SK-N-SH treated with all-trans-retinoic acid at 6 μM for 48 hours (cell line): ENCODE measurements around the gene SLC30A3.

Source experiments
- ATAC-seq: fragments of 200-7000 bp; cut with Tn5 transposase; 3 replicates; pipeline ENCODE4 v1.9.1; 2020; ENCODE audit warnings: mild to moderate bottlenecking, moderate library complexity
- ARNTL ChIP-seq: fragments of 450-650 bp; formaldehyde crosslinking; IDR thresholded peaks from 2 replicates; pipeline ENCODE4 v1.5.0; 2020; ENCODE audit warnings: low read depth, mild to moderate bottlenecking, moderate library complexity, borderline replicate concordance
- BACH2 ChIP-seq: fragments of 250-450 bp; sonication (Bioruptor Pico); IDR thresholded peaks from 2 replicates; pipeline ENCODE4 v1.9.0; 2021; ENCODE audit warnings: mild to moderate bottlenecking, borderline replicate concordance
- CSDC2 ChIP-seq: fragments of 250-450 bp; sonication (Bioruptor Pico); IDR thresholded peaks from 2 replicates; pipeline ENCODE4 v1.5.0; 2020; ENCODE audit warnings: mild to moderate bottlenecking, moderate library complexity
- ESRRG ChIP-seq: fragments of 250-450 bp; sonication (Bioruptor Pico); IDR thresholded peaks from 2 replicates; pipeline ENCODE4 v1.6.1; 2021; ENCODE audit warnings: mild to moderate bottlenecking
- ISL1 ChIP-seq: fragments of 250-450 bp; sonication (Bioruptor Pico); IDR thresholded peaks from 2 replicates; pipeline ENCODE4 v2.1.2; 2022; ENCODE audit warnings: mild to moderate bottlenecking, moderate library complexity
- OSR1 ChIP-seq: fragments of 250-450 bp; sonication (Bioruptor Pico); IDR thresholded peaks from 2 replicates; pipeline ENCODE4 v1.8.0; 2022; ENCODE audit warnings: moderate library complexity, mild to moderate bottlenecking, inconsistent platforms
- PPARA ChIP-seq: fragments of 250-450 bp; sonication (Bioruptor Pico); IDR thresholded peaks from 2 replicates; pipeline ENCODE4 v1.5.0; 2020; ENCODE audit warnings: mild to moderate bottlenecking, borderline replicate concordance
- RARB ChIP-seq: fragments of 250-450 bp; sonication (Bioruptor Pico); IDR thresholded peaks from 2 replicates; pipeline ENCODE4 v1.8.0; 2021; ENCODE audit warnings: mild to moderate bottlenecking, moderate library complexity
- SNAI2 ChIP-seq: fragments of 250-450 bp; sonication (Bioruptor Pico); IDR thresholded peaks from 2 replicates; pipeline ENCODE4 v1.5.0; 2020; ENCODE audit warnings: mild to moderate bottlenecking, moderate library complexity
- TCF4 ChIP-seq: fragments of 250-450 bp; sonication (Bioruptor Pico); IDR thresholded peaks from 2 replicates; pipeline ENCODE4 v1.8.0; 2021; ENCODE audit warnings: mild to moderate bottlenecking, moderate library complexity, borderline replicate concordance
- TOX ChIP-seq: fragments of 250-450 bp; sonication (Bioruptor Pico); IDR thresholded peaks from 2 replicates; pipeline ENCODE4 v1.8.0; 2021; ENCODE audit warnings: mild to moderate bottlenecking, moderate library complexity, borderline replicate concordance
- ZC3H10 ChIP-seq: fragments of 250-450 bp; sonication (Bioruptor Pico); IDR thresholded peaks from 2 replicates; pipeline ENCODE4 v1.5.1; 2021; ENCODE audit warnings: mild to moderate bottlenecking, moderate library complexity
- ZFP3 ChIP-seq: fragments of 250-450 bp; sonication (Bioruptor Pico); IDR thresholded peaks from 2 replicates; pipeline ENCODE4 v1.5.0; 2020; ENCODE audit warnings: mild to moderate bottlenecking, moderate library complexity
- ZFP30 ChIP-seq: fragments of 450-650 bp; formaldehyde crosslinking; IDR thresholded peaks from 2 replicates; pipeline ENCODE4 v1.5.0; 2022; ENCODE audit warnings: mild to moderate bottlenecking, moderate library complexity
- ZNF565 ChIP-seq: fragments of 450-650 bp; formaldehyde crosslinking; conservative IDR thresholded peaks from 2 replicates; pipeline ENCODE4 v1.5.0; 2020; ENCODE audit warnings: low read depth, mild to moderate bottlenecking, moderate library complexity
- ZNF70 ChIP-seq: fragments of 450-650 bp; formaldehyde crosslinking; IDR thresholded peaks from 2 replicates; pipeline ENCODE4 v1.5.0; 2020; ENCODE audit warnings: mild to moderate bottlenecking, moderate library complexity
- ZNF8 ChIP-seq: fragments of 450-650 bp; formaldehyde crosslinking; IDR thresholded peaks from 2 replicates; pipeline ENCODE4 v1.5.0; 2020; ENCODE audit warnings: mild to moderate bottlenecking, moderate library complexity
- TF ChIP-seq, protein P1 (sequence below): fragments of 250-450 bp; sonication (Bioruptor Pico); IDR thresholded peaks from 2 replicates; pipeline ENCODE4 v1.5.1; 2020; ENCODE audit warnings: low read depth, mild to moderate bottlenecking, moderate library complexity
- TF ChIP-seq, protein P2 (sequence below): fragments of 250-450 bp; sonication (Bioruptor Pico); IDR thresholded peaks from 2 replicates; pipeline ENCODE4 v1.8.0; 2021; ENCODE audit warnings: low read depth, mild to moderate bottlenecking, moderate library complexity, borderline replicate concordance
- TF ChIP-seq, protein P3 (sequence below): fragments of 250-450 bp; sonication (Bioruptor Pico); IDR thresholded peaks from 2 replicates; pipeline ENCODE4 v1.8.0; 2020; ENCODE audit warnings: mild to moderate bottlenecking, moderate library complexity, borderline replicate concordance
- TF ChIP-seq, protein P4 (sequence below): fragments of 250-450 bp; sonication (Bioruptor Pico); IDR thresholded peaks from 2 replicates; pipeline ENCODE4 v1.5.0; 2020; ENCODE audit warnings: mild to moderate bottlenecking, moderate library complexity
- TF ChIP-seq, protein P5 (sequence below): fragments of 250-450 bp; sonication (Bioruptor Pico); IDR thresholded peaks from 2 replicates; pipeline ENCODE4 v1.5.1; 2021; ENCODE audit warnings: mild to moderate bottlenecking, moderate library complexity

Gene SLC30A3

DNA sequence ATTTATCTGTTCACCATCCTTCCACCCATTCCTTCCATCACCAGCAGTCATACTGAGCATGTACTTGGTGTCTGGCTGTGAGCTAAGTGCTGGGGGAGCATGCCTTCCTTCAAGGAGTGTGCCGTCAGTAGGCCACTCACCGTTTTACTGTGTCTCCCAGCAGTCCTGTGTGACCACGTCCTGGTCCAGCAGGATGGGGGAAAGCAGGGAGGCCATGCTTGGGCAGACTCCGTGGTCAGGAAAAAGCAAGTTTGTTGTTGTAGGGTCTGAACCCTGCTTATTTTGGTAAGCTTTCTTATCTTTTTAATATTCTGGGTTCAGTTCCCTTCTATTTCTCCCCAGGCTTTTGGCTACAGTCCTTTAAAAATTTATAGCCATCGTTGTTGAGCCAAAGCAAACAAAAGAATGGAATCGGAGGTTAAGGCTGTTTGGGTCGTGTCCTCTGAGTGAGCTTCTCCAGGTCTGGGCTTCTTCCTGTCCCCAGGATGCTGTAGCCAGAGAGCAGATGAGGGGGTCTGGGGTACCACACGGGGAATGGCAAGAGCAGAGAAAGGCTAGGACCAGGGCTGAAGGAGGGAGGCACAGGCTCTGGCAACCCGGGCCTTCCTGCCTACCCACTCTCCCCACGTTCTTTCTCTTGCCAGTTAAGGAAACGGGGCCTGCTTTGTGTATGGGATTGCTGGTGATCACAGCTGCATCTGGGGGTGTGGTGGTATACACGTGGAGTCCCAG, 13.5 kb downstream of the SLC30A3 start:
- TF ChIP-seq SNAI2 (no peak), ZNF565 (CRISPR knock-in tag) (no peak), ESRRG (CRISPR knock-in tag) (no peak), TCF4 (CRISPR knock-in tag) (no peak), ZFP30 (CRISPR knock-in tag) (no peak), OSR1 (CRISPR knock-in tag) (no peak), TOX (CRISPR knock-in tag) (no peak), ZNF8 (no peak), ZFP3 (no peak), RARB (CRISPR knock-in tag) (no peak), ZC3H10 (CRISPR knock-in tag) (no peak)
- TF ChIP-seq, protein P1, sequence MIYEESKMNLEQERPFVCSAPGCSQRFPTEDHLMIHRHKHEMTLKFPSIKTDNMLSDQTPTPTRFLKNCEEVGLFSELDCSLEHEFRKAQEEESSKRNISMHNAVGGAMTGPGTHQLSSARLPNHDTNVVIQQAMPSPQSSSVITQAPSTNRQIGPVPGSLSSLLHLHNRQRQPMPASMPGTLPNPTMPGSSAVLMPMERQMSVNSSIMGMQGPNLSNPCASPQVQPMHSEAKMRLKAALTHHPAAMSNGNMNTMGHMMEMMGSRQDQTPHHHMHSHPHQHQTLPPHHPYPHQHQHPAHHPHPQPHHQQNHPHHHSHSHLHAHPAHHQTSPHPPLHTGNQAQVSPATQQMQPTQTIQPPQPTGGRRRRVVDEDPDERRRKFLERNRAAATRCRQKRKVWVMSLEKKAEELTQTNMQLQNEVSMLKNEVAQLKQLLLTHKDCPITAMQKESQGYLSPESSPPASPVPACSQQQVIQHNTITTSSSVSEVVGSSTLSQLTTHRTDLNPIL (CRISPR knock-in tag) = no peak
- TF ChIP-seq, protein P2, sequence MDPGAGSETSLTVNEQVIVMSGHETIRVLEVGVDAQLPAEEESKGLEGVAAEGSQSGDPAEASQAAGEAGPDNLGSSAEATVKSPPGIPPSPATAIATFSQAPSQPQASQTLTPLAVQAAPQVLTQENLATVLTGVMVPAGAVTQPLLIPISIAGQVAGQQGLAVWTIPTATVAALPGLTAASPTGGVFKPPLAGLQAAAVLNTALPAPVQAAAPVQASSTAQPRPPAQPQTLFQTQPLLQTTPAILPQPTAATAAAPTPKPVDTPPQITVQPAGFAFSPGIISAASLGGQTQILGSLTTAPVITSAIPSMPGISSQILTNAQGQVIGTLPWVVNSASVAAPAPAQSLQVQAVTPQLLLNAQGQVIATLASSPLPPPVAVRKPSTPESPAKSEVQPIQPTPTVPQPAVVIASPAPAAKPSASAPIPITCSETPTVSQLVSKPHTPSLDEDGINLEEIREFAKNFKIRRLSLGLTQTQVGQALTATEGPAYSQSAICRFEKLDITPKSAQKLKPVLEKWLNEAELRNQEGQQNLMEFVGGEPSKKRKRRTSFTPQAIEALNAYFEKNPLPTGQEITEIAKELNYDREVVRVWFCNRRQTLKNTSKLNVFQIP (CRISPR knock-in tag) = no peak
- peak; percentile 27 for ATAC-seq

DNA sequence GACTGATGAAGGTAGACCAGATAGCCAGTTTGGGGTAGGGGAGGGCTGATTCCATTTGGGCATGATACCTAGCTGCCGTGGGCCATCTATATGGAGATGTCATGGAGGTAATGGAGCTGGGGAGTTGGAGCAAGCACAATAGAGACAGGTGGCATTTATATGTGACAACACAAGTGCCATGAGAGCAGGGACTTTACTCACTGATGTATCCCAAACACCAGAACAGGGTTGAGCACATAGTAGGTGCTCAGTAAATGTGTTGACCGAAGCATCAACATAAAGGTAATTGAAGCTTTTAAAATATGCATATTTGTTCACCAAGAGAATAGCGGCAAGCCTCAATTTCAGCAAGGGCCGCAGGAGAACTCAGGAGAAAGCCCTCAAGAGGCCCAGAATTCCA, 15.0 kb downstream of the SLC30A3 start:
- TF ChIP-seq ZC3H10 (CRISPR knock-in tag) (no peak), ZFP3 (no peak), ZNF8 (no peak), ESRRG (CRISPR knock-in tag) (no peak), ZNF565 (CRISPR knock-in tag) (no peak), PPARA (CRISPR knock-in tag) (no peak), ZFP30 (CRISPR knock-in tag) (no peak), ZNF70 (CRISPR knock-in tag) (no peak), CSDC2 (CRISPR knock-in tag) (no peak), BACH2 (CRISPR knock-in tag) (no peak), SNAI2 (no peak), TOX (CRISPR knock-in tag) (no peak), ARNTL (CRISPR knock-in tag) (no peak), RARB (CRISPR knock-in tag) (no peak), ISL1 (CRISPR knock-in tag) (no peak)
- TF ChIP-seq, protein P3, sequence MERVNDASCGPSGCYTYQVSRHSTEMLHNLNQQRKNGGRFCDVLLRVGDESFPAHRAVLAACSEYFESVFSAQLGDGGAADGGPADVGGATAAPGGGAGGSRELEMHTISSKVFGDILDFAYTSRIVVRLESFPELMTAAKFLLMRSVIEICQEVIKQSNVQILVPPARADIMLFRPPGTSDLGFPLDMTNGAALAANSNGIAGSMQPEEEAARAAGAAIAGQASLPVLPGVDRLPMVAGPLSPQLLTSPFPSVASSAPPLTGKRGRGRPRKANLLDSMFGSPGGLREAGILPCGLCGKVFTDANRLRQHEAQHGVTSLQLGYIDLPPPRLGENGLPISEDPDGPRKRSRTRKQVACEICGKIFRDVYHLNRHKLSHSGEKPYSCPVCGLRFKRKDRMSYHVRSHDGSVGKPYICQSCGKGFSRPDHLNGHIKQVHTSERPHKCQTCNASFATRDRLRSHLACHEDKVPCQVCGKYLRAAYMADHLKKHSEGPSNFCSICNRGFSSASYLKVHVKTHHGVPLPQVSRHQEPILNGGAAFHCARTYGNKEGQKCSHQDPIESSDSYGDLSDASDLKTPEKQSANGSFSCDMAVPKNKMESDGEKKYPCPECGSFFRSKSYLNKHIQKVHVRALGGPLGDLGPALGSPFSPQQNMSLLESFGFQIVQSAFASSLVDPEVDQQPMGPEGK = no peak
- TF ChIP-seq, protein P4, sequence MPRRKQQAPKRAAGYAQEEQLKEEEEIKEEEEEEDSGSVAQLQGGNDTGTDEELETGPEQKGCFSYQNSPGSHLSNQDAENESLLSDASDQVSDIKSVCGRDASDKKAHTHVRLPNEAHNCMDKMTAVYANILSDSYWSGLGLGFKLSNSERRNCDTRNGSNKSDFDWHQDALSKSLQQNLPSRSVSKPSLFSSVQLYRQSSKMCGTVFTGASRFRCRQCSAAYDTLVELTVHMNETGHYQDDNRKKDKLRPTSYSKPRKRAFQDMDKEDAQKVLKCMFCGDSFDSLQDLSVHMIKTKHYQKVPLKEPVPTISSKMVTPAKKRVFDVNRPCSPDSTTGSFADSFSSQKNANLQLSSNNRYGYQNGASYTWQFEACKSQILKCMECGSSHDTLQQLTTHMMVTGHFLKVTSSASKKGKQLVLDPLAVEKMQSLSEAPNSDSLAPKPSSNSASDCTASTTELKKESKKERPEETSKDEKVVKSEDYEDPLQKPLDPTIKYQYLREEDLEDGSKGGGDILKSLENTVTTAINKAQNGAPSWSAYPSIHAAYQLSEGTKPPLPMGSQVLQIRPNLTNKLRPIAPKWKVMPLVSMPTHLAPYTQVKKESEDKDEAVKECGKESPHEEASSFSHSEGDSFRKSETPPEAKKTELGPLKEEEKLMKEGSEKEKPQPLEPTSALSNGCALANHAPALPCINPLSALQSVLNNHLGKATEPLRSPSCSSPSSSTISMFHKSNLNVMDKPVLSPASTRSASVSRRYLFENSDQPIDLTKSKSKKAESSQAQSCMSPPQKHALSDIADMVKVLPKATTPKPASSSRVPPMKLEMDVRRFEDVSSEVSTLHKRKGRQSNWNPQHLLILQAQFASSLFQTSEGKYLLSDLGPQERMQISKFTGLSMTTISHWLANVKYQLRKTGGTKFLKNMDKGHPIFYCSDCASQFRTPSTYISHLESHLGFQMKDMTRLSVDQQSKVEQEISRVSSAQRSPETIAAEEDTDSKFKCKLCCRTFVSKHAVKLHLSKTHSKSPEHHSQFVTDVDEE (CRISPR knock-in tag) = no peak
- TF ChIP-seq, protein P5, sequence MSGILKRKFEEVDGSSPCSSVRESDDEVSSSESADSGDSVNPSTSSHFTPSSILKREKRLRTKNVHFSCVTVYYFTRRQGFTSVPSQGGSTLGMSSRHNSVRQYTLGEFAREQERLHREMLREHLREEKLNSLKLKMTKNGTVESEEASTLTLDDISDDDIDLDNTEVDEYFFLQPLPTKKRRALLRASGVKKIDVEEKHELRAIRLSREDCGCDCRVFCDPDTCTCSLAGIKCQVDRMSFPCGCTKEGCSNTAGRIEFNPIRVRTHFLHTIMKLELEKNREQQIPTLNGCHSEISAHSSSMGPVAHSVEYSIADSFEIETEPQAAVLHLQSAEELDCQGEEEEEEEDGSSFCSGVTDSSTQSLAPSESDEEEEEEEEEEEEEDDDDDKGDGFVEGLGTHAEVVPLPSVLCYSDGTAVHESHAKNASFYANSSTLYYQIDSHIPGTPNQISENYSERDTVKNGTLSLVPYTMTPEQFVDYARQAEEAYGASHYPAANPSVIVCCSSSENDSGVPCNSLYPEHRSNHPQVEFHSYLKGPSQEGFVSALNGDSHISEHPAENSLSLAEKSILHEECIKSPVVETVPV = no peak
- TF ChIP-seq, protein P1 (CRISPR knock-in tag) = no peak
- TF ChIP-seq, protein P2 (CRISPR knock-in tag) = no peak
- no peak for ATAC-seq
